A673 (cell line): ENCODE measurements around the gene ERP44.

Source experiments
- CTCF ChIP-seq: fragments of 300-800, 200-600 bp; sonication (generic); conservative IDR thresholded peaks from 2 replicates; pipeline ENCODE4 v1.5.1; 2017; ENCODE audit warnings: low read depth, mild to moderate bottlenecking, antibody characterized with exemption, low read length, moderate library complexity, mixed read lengths
- EZH2 ChIP-seq: fragments of 200-600 bp; sonication (generic); IDR thresholded peaks from 2 replicates; pipeline ENCODE4 v1.6.1; 2017; ENCODE audit warnings: borderline replicate concordance, low read depth, mild to moderate bottlenecking, mixed read lengths, antibody characterized with exemption, low read length; ENCODE audit not compliant: poor library complexity, severe bottlenecking

- TF ChIP-seq CTCF (no peak), EZH2 (no peak)
Observed at GRCh38 chr9:99955606-99956005, 143.2 kb downstream of the ERP44 start.
